ENCODE results near the gene RAMACL.

DNA sequence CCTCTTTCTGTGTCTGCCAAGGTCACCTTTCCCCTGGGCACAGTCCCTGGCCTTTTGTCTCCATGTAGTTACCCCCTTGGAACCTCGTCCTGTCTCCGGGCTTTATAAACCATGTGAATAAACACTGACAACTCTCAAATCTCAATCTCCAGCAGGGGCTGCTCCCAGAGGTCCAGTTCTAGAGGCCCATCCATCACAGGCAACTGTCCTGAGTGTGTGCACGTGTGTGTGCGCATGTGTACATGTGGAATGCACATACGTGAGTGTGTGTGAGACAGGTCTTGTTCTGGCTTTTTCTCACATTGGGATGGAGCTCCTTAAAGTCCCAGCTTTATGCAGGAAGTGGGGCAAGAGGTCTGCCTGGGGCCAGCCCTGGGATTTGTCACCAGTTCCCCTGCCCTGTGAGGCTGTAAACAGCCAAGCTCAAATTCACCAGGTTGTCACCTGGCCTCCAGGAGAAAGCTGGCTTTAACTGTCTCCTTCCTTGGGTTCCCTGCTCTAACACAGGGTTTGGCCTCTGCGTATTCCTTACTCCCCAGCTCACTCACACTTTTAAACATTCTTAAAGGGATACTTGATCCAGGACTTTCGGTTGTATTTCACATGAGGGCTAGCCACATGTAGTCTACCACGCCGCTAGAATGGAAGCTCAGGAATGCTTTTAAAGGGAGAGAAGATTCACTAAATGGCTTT is 42.7 kb downstream of the RAMACL start:
- TF ChIP-seq, protein P1, sequence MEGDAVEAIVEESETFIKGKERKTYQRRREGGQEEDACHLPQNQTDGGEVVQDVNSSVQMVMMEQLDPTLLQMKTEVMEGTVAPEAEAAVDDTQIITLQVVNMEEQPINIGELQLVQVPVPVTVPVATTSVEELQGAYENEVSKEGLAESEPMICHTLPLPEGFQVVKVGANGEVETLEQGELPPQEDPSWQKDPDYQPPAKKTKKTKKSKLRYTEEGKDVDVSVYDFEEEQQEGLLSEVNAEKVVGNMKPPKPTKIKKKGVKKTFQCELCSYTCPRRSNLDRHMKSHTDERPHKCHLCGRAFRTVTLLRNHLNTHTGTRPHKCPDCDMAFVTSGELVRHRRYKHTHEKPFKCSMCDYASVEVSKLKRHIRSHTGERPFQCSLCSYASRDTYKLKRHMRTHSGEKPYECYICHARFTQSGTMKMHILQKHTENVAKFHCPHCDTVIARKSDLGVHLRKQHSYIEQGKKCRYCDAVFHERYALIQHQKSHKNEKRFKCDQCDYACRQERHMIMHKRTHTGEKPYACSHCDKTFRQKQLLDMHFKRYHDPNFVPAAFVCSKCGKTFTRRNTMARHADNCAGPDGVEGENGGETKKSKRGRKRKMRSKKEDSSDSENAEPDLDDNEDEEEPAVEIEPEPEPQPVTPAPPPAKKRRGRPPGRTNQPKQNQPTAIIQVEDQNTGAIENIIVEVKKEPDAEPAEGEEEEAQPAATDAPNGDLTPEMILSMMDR (IDR thresholded peaks at IDR 0.05) = no peak
- TF ChIP-seq EP300 (IDR thresholded peaks at IDR 0.05) (no peak), POLR2A (IDR thresholded peaks at IDR 0.05) (no peak)

Data from tibial nerve (tissue), 4 donors.